HG03039 (cell line): ENCODE measurements around the gene DTYMK.
A peak's percentile ranks its signal among the peaks of the same experiment; 100 is the strongest.

Source experiments
- ATAC-seq: cut with Tn5 transposase; IDR thresholded peaks from one replicate; pipeline ENCODE4 v1.9.1; 2021; ENCODE audit warnings: mild to moderate bottlenecking, moderate library complexity; ENCODE audit not compliant: unreplicated experiment

The DTYMK gene

DNA sequence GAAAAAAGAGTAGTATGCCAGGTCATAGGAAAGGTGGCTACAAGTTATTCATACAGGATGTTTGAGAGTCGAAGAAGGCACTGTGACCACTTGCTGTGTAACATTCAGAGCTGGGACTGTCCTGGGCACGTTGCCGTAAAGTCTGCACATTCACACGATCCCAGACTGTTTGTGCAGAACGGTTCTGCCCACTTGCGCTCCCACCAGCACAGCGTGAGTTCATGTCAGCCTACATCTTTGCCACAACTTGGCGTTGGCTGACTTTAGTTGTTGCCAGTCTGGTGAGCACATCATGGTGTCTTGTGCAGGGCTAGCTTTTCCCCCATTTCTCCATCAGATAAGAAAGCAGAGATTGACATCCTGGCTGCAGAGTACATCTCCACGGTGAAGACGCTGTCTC lies 22.3 kb upstream of the DTYMK start:
- ATAC-seq: no peak

DNA sequence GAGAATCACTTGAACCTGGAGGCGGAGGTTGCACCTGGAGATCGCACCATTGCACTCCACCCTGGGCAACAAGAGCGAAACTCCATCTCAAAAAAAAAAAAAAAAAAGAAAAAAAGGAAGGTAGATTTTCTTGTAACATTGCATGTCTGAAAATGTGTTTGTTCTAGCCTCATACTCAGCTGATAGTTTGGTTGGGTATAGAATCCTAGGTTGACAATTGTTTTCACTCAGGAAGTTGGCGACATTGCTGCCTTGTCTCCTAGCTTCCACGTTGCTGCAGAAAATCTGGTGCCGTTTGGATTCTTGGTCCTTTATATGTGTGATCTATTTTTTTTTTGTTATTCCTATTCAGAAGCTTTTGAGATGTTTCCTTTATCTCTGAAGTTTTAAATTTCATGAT lies 19.9 kb upstream of the DTYMK start:
- no peak for ATAC-seq

DNA sequence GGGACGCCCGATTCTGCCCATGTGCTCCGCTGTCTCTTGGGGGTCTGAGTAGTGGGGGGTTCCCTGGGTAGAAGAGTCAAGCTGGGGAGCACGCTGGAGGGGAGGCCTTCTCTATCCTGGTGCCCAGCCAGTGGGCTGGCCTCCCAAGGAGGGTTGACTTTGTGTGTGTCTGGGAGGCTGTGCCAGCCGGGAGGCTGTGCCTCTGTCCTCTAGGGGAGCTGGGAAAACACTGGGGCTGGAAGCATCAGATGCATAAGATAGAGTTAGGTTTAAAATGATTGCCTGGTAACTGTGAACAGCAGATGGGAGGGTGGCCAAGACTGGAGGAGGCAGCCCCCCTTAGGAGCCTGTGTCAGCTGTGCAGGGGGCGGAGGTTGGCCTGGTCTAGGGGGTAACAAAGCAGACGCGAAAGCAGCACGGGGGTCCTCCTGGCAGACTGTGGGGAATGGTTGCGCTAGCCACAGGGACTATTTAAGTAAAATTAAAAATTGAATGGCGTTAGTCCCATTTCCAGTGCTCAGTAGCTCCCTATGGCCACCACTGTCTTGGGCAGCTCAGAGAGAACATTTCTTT lies 16.5 kb upstream of the DTYMK start:
- no peak for ATAC-seq

DNA sequence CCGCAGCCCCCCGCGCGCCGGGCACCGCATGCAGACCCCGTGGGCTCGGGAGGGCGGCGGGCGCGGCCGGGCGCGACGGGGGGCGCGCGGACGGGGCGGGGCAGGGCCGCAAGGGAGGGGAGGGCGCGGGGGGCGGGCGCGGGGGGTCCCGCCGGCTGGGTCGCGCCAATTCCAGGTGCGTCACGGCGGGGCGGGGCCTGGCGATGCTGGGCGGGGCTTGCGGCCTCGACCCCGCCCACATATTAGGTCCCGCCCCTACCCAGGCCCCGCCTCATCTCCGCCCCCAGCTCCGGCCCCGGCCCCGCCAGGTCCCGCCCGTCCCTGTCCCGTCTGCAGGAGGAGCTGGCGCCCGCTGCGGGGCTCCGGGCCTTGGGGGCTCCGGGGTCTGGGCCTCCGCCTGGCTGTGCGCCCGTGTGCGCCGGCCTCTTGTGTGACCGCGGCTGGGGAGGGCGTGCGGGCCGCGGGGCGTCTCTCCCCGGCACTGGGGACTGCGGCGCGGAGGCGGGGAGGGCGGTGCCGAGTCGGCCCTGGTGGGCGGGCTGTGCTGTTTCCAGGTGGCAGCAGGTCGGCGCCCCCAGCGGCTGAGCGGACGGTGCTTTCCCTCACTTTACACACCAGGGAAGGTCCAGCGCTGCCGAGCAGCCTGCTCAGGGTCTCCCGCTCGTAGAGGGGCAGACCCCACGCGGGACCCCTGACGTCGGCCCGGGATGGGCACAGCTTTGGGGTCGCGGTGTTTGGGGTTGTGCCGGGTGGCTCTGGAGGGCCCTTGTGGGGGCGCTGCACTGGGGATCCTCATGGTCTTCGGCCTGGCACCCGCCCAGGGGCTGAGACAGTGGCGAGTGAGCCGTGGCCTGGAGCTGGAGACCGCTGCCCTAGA lies 15.8 kb upstream of the DTYMK start:
- peak; percentile 69 for ATAC-seq

DNA sequence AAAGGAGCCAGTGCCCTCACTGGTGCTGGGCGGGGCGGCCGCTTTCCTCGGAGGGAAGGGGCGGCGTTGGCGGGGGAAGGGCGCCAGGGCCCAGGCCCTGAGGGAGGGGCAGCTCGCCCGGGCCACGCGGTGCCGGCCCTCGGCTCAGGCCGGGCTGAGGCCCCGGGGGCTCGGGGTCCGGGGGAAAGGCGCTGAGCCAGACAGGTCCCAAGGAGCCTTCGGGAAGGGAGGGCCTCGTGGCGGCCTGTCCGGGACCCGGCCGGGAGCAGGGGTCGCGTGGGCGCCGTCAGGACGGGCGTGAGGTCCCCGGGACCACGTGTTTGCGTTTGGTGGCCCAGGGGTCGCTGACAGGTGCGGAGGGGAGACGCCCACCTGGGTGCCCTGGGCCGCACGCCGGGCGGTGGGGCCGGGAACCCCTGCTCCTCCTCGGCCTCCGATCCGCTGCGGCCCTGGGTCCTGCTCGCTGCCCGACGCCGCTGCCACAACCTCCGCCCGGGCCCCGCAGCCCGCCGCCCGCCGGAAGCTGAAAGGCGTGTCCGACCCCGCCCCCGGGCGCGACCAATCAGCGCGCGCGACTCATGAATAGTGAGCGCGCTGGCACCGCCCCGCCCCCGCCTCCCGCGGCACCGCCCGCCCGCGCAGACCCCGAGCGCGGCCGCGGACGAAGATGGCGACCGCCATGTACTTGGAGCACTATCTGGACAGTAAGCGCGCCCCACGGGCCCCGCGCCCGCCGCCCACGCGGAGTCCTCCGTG lies 15.0 kb upstream of the DTYMK start, which contains the start of gene ING5:
TSS of gene ING5 (plus strand) at position 641 of the 756 bp plus-strand sequence. CDS start at position 668, 27 bp downstream.
- peak; percentile 51 for ATAC-seq

DNA sequence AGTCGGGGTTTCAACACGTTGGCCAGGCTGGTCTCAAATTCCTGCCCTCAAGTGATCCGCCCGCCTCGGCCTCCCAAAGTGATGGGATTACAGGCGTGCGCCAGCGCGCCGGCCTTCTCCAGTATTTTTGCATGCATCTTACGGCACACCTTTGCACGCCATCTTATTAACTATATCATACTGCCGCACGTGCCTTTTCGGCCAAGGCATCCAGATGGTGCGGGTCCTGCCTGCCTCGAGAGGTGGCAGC lies 14.5 kb upstream of the DTYMK start:
- ATAC-seq: no peak

DNA sequence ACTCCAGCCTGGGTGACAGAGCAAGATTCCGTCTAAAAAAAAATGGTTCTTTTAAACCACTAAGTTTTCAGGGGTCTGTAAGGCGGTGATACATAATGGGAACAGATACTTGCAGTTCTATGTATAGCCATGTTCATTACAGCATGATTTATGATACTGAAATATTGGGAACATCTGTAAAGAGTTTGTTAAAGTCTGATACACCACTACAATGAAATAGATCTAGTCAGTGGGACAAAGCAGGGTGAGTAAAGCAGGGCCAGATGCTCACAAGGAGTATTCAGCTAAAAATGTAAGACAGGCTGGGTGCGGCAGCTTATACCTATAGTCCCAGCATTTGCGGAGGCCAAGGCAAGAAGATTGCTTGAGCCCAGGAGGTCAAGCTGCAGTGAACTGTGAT lies 9.0 kb upstream of the DTYMK start:
- no peak for ATAC-seq

DNA sequence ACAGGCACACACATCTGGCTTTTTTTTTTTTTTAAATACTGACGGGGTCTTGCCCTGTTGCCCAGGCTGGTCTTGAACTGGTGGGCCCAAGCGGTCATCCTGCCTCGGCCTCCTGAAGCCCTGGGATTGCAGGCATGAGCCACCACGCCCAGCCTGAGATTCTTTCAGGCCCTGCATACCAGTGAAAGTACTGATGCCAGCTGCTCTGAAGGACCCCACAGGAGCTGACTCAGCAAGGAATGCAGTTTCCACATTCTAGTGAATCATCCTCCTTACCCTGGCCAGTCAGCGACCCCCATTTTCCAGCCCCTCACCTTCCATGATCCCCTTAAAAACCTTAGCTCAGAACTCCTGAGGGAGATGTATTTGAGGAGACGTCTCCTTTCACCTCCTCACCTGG lies 5.8 kb upstream of the DTYMK start:
- ATAC-seq: no peak

DNA sequence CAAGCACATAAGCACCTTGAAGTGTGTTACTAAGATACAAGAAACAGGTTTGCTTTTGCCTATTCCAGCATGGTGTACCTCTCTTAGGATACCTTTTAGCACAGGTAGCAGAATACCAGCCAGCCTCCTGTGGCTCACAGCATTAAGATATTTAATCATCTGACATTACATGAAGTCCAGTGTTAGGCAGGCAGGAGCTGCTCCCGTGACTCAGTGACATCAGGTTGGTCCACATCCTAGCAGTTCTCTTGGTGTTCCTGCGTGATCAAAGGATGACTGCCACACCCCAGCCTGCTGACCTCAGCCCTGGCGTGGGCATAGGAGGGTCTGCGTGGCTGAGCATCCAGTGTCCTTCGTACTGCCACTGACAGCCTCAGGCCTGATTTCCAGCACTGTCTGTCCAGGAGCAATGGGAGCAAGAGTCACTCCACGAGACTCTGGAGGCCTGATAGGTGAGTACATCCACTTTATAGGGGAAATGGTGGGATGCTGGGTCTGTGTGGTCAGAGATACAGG lies 3.6 kb upstream of the DTYMK start:
- ATAC-seq: no peak

DNA sequence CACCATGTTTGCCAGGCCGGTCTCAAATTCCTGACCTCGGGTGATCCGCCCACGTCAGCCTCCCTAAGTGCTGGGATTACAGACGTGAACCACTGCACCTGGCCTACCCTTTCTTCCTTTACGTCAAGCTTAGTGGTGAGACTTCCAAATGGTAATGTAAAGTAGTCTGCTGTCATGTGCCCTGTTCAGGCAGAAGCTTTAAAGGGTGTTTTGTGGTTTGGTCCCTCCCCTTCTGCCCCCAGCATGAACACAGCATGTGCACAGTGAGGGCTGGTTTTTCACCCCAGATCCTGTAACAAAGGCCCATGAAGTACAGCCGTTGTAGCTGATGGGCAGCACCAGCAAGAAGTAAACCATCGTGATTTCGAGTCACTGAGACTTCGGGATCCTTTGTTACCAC lies 2.7 kb upstream of the DTYMK start:
- ATAC-seq: no peak

DNA sequence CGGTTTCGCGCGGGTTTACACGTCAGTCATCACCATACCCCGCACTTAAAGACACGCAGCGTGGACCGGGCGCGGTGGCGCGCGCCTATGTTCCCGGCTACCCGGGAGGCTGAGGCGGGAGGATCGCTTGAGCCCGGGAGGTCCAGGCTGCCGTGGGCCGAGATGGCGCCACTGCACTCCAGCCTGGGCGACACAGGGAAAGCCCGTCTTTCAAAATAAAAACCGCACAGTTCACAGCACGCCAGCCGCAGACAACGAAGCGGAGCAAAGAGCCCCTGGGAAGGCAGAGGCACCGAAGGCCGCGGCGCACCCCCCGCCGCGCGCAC lies 328 bp downstream of the DTYMK start:
- peak; percentile 5 for ATAC-seq

DNA sequence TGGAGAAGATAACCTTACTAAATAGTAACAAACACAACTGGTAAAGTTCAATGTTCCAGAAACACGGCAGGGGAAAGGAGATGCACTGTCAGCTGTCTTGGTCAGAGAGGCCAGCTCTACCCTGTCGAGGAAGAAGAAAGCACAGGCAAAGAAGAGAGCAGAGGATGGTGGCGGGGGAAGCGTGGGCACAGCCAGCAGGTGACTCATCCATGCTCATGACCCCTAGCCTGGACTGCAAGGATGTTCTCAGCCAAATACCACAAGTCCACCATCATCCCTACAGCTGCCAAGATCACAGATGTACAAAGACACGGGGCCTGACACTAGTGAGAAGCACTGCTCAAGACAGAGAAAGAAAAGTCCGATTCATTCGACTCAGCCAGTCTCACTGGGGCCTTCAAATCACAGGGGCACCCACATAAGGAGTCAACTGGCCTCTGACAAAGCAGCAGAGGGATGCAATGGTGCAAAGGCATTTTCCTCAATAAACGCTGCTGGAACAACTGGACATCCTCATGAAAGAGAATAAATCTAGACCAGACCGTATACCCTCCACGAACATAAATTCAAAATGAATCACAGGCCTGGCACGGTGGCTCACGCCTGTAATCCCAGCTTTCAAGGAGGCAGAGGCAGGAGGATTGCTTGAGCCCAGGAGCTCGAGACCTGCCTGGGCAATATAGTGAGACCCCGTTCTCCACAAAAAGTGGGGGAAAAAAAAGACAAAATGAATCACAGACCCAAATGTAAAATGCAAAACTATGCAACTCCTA lies 5.6 kb downstream of the DTYMK start:
- no peak for ATAC-seq

DNA sequence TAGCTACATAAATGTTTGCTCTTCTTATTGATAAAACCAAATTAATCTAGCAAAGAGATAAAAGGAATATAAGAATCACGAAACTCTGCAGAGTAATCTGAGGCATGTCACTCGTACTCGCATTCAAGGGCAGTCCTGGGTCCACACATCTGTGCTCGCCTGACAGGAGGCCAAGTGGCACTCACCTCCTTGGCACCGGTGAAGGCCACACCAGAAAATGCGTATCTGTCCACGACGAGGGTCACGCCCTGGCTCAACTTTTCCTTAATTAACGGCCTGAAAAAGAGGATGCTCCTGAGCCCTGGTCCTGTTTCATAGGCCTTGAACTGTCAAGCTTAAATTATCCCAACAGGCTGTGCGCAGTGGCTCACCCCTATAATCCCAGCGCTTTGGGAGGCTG lies 6.6 kb downstream of the DTYMK start:
- no peak for ATAC-seq

DNA sequence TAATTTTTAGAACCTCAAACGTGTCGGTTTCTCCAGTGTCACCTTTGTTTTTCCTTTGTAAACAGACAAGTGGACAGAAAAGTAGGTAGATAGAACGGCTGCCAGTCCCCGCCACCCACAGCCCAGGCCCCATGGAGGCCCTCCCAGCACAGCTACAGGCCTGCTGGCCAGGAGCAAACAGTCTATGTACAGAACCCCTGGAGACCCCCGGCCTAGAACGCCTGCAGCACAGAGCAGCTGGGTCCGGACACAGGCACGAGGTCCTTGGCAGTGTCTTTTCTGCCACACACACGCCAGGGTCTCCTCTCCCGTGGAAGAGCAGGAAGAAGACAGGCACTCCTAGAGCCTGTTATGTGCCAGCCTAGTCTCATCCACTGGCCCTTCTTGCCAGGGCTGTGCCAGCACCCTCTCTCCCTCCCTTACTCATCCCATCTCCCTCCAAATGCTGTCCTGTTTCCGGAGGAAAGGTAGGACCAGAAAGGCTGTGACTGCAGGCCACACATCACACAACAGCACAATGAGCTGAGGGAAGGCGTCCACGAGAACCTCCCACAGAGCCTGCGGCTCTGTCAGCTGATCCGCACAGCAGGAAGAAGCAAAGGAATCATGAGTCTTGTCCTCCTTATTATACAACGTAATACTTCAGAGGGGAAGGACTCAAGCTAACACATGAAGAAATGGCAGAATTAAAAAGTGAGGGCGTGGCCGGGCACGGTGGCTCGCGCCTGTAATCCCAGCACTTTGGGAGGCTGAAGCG lies 7.7 kb downstream of the DTYMK start:
- no peak for ATAC-seq

DNA sequence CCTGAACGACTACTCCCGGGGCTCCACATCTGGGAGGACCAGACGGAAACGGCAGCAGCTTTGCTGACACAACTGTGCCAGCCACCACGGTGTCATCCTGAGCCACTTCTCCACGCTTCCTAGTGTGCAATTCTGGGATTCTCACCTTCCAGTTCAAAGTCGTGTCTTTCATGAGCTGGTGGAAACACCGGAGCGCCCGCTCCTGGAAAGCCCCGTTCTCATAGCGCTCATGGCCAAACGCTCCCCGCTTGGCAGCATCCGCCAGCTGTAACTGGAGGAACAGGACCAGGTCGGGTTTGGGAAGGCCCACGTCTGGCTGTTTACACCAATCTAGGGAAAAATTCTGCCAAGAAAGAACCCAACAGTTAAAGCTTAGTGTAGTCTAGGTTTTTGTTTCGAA lies 8.3 kb downstream of the DTYMK start:
- no peak for ATAC-seq

DNA sequence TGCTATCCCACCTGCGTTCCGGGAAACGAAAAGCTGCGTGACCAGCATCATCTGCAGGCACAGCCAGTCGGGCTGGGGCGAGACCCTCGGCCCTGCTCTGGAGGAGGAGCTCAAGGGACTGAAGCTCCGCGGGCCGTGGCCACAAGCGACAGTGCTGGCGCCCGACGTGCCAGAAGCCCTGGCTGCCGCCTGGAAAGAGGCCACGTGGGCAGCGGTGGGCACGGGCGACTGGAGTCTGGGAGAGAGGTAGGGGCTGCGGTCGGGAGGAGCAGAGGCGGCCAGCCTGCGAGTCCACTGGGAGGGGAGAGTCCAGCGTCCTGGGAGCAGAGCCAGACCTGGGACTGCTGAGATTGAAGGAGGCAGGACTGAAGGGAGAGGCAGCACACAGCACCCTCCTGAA lies 9.2 kb downstream of the DTYMK start:
- no peak for ATAC-seq

DNA sequence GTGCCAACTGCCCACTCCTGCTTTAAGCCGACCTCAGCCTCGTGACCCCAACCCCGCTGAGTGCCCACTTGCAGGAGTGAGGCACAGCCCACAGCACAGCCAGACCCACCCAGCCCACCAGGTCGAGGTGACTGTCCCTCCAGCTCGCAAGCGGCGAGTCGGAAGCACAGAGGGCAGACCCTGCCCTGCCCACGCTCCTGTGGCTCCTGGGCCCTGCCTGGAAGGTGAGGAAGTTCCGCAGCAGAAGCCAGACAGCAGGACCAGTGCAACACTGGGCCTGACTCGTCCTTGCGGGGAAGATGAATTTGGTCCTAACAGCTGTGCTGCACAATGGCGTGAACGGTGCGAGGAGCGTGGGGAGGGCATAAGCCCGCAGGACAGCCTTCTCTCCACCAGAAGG lies 9.9 kb downstream of the DTYMK start:
- ATAC-seq: no peak

DNA sequence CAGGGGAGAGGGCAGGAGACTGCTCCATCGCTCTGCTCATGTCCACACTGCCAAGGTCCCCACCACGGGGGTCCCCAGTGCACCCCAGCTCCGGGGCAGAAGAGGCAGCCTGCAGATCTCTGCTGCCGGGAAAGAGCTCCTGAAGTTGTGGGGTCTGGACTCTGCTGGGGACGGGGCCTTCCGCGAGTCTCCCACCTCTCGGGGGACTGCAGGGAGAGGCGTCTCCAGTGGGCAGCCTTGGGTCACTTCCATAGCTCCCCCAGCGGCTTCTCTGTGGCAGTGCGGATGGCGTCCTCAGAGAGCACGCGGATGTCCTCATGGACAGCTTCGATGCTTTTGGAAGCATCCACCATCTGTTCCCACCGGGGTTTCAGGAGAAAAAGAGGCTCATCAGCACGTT lies 10.7 kb downstream of the DTYMK start:
- ATAC-seq: no peak

DNA sequence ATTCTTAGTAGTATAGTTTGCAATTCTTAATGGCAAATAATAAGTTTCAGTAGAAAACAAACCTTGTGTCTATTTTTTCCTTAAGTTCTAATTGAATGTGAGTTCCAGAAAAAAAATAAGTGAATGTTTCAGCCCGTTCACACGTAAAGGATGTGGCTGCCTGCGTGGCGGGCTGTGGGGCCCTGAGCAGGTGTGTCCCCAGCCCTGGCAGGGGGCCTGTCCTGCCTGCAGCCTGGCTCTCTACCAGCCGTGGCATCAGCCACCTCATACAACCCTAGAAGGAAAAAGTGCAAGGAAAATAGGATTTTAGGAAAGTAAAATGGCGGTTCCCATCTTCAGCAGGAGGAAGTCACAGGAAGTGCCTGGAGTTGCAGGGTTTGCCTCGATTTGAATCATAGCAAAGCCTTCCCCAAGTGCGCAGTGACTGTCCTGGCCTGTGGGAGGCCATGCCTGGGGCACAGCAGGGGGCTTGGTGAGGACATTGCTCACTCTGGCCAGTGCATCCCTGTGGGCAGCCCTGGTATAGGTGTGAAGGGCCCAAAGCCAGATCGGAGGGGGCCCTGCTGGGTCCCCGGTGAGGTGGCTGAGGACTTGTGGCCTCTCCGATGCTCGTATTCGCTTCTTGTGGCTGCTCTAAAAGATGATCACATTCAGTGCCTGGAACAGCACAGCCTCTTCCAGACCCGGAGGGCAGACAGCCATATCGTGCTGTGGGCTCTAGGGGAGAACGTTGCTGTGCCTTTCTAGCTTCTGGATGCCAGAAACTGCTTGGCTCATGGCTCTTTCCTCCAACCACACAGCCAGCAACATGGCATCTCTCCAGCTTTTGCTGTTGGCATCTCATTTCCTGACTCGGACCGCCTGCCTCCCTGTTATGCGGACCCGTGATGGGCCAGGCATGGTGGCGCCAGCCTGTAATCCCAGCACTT lies 12.6 kb downstream of the DTYMK start:
- ATAC-seq: no peak
